Hematopoietic multipotent progenitor cell treated with erythropoietin and hydrocortisone succinate and interleukin-3 and kit ligand, for 4 days (in vitro differentiated cells): Measurements from ENCODE around the gene SP110.
"Not testable (repeated sequence)": the region's sequence is repeated elsewhere in the genome, so short reads cannot be mapped to it uniquely, and the experiment has no call there.

ENCODE experiments used
- DNase-seq: peaks from one replicate; pipeline ENCODE4 v3.0.0-alpha.2; 2015

The SP110 gene

GRCh38 chr2:230120376-230120775, 99.4 kb downstream of the SP110 start:
- DNase-seq, result not testable (repeated sequence)

DNA sequence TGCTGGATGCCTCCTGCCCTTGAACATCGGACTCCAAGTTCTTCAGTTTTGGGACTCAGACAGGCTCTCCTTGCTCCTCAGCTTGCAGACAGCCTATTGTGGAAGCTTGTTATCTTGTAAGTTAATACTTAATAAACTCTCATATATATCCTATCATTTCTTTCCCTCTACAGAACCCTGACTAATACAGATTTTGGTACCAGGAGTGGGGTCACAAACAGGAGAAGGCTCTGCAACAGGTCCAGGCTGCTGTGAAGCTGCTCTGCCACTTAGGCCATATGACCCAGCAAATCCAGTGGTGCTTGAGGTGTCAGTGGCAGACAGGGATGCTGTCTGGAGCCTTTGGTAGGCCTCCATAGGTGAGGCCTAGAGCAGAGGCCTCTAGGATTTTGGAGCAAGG, 100.0 kb downstream of the SP110 start:
- not testable (repeated sequence) for DNase-seq
